T-helper 1 cell (primary cell): Measurements from ENCODE around the gene EEF1A1.
"Not testable (repeated sequence)": the region's sequence is repeated elsewhere in the genome, so short reads cannot be mapped to it uniquely, and the experiment has no call there.

ENCODE experiments used
- DNase-seq, 5 donors: peaks; one replicate each; pipeline ENCODE4 v3.0.0-alpha.2; 2012 to 2020

EEF1A1 gene

GRCh38 chr6:73534628-73535027, 13.8 kb upstream of the EEF1A1 start:
- DNase-seq: no peak

GRCh38 chr6:73532293-73532692, 11.5 kb upstream of the EEF1A1 start:
- no peak for DNase-seq

- no peak for DNase-seq
These were observed 8.1 kb upstream of the EEF1A1 start for GRCh38 chr6:73528897-73529296.

GRCh38 chr6:73525546-73526330, 4.9 kb upstream of the EEF1A1 start:
- no peak for DNase-seq

GRCh38 chr6:73523434-73524123, 2.7 kb upstream of the EEF1A1 start:
- DNase-seq: peak; percentile 61 to 85 (median 69)

GRCh38 chr6:73521351-73521985, 636 bp upstream of the EEF1A1 start:
- no peak for DNase-seq

GRCh38 chr6:73519926-73520687, 725 bp downstream of the EEF1A1 start:
- peak; percentile 68 to 83 (median 74) for DNase-seq

- not testable (repeated sequence) for DNase-seq
These were observed 1.6 kb downstream of the EEF1A1 start for GRCh38 chr6:73518982-73519881.

- not testable (repeated sequence) for DNase-seq
These were observed 2.5 kb downstream of the EEF1A1 start for GRCh38 chr6:73518100-73518981.

- peak in 1 of 5 donors; percentile 40 for DNase-seq
These were observed 4.0 kb downstream of the EEF1A1 start for GRCh38 chr6:73516514-73517489.

GRCh38 chr6:73515204-73515655, 5.6 kb downstream of the EEF1A1 start:
- no peak for DNase-seq

- DNase-seq: no peak
These were observed 6.1 kb downstream of the EEF1A1 start for GRCh38 chr6:73514746-73515110.

GRCh38 chr6:73513496-73513854, 7.4 kb downstream of the EEF1A1 start:
- no peak for DNase-seq

GRCh38 chr6:73511796-73512195, 9.0 kb downstream of the EEF1A1 start:
- no peak for DNase-seq

- no peak for DNase-seq
These were observed 11.0 kb downstream of the EEF1A1 start for GRCh38 chr6:73509851-73510250.

- no peak for DNase-seq
These were observed 12.1 kb downstream of the EEF1A1 start for GRCh38 chr6:73508776-73509175.

- no peak for DNase-seq
These were observed 14.6 kb downstream of the EEF1A1 start for GRCh38 chr6:73506246-73506645.

- not testable (repeated sequence) for DNase-seq
These were observed 15.1 kb downstream of the EEF1A1 start for GRCh38 chr6:73505705-73506104.

GRCh38 chr6:73505142-73505541, 15.7 kb downstream of the EEF1A1 start:
- no peak for DNase-seq

- DNase-seq: no peak
These were observed 16.7 kb downstream of the EEF1A1 start for GRCh38 chr6:73504160-73504559.
